SK-N-SH (cell line): ENCODE results near the gene C19orf81.

Source experiments
- CTCF ChIP-seq: fragments of 200-600 bp; sonication (generic); IDR thresholded peaks from 2 replicates; pipeline ENCODE4 v1.6.1; 2017; ENCODE audit warnings: antibody characterized with exemption, mild to moderate bottlenecking, moderate library complexity
- MAX ChIP-seq: IDR thresholded peaks from 2 replicates; pipeline ENCODE4 v1.4.0; 2012; ENCODE audit warnings: low read depth
- PBX3 ChIP-seq: IDR thresholded peaks from 2 replicates; pipeline ENCODE4; 2012
- POLR2AphosphoS5 ChIP-seq: IDR thresholded peaks from 2 replicates; pipeline ENCODE4 v1.6.1; 2012; ENCODE audit warnings: low read depth, low read length
- RFX5 ChIP-seq: IDR thresholded peaks from 2 replicates; pipeline ENCODE4 v1.6.1; 2012; ENCODE audit warnings: mild to moderate bottlenecking, improper control_type of control experiment, low read length
- SMC3 ChIP-seq: IDR thresholded peaks from 2 replicates; pipeline ENCODE4 v1.6.1; 2012; ENCODE audit warnings: low read depth, low read length, improper control_type of control experiment
- TEAD4 ChIP-seq: IDR thresholded peaks from 2 replicates; pipeline ENCODE4 v1.4.0; 2012; ENCODE audit warnings: mild to moderate bottlenecking, borderline replicate concordance; ENCODE audit not compliant: insufficient read depth
- USF1 ChIP-seq: IDR thresholded peaks from 2 replicates; pipeline ENCODE4 v1.4.0; 2012; ENCODE audit warnings: low read depth, borderline replicate concordance
- USF2 ChIP-seq: fragments of 150-350 bp; IDR thresholded peaks from 2 replicates; pipeline ENCODE4 v1.6.1; 2017; ENCODE audit warnings: antibody characterized with exemption, low read length, low read depth, borderline replicate concordance
- YY1 ChIP-seq: IDR thresholded peaks from 2 replicates; pipeline ENCODE4 v1.4.0; 2012; ENCODE audit warnings: low read depth, mild to moderate bottlenecking

GRCh38 chr19:50602089-50602422 lies 47.2 kb upstream of the C19orf81 start:
- TF ChIP-seq RFX5: no peak
- TF ChIP-seq USF1: no peak
- no peak for TF ChIP-seq CTCF
- no peak for TF ChIP-seq MAX
- no peak for TF ChIP-seq USF2
- no peak for TF ChIP-seq TEAD4
- no peak for TF ChIP-seq POLR2AphosphoS5
- no peak for TF ChIP-seq SMC3
- no peak for TF ChIP-seq YY1
- TF ChIP-seq PBX3: no peak
